GM21423 (cell line): ENCODE results near the gene P2RY13.

Experiments
- ATAC-seq: cut with Tn5 transposase; IDR thresholded peaks from one replicate; pipeline ENCODE4 v1.9.1; 2021; ENCODE audit warnings: mild to moderate bottlenecking, moderate library complexity; ENCODE audit not compliant: unreplicated experiment

P2RY13 gene

DNA sequence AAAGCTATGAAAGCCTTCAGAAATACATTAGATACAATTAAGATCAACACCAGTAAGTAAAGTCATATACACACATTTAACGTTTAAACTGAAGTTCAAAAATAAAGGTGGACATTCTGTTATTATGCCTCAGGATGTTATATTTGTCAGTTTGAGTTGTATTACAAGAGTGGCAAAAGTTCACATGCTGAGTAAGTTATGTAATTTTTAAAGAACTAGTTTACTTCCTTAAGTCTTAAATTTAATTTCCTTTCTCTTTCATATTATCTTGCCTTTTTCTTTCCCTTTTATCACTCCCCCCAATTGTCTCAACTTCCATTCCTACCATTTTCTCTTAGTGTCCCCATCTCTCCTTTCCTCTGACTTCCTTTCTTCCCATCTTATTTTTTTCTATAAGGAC, 7.8 kb downstream of the P2RY13 start:
- ATAC-seq: no peak

DNA sequence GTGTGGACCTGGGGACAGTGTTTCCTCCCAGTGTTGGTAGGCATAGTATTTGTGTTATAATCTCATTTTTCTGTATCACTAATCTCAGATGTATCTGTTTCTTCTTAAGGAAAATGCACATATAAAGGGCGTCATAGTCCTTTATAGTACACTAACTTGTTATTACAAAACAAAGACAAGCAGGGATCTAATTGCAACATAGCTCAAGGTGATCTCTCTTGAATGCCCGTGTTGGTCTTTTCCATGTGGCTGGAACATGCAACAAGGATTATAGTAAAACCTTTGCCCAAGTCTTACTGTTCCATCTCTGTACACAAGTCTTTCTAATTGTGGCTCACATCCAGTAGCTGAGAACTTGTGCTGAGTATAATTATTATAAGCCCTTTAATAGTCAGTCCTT, 9.2 kb downstream of the P2RY13 start:
- ATAC-seq: no peak

DNA sequence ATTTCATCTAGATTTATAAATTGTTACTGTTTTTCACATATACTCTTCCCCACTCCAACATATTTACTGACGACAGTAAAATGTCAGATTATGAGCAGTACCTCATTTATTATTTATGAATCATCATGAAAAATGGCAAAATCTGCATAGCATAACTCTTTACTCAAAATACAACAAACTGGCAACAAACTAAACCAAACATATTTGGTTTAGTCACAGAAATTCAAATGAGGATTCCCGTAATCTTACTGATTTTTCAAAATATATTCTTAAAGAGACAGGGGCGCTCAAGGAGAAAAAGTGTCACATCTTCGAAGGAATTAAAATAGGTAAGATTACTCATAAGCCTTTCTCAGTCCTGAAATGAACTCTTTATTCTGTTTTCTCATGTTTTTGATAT, 9.7 kb downstream of the P2RY13 start:
- ATAC-seq: no peak

DNA sequence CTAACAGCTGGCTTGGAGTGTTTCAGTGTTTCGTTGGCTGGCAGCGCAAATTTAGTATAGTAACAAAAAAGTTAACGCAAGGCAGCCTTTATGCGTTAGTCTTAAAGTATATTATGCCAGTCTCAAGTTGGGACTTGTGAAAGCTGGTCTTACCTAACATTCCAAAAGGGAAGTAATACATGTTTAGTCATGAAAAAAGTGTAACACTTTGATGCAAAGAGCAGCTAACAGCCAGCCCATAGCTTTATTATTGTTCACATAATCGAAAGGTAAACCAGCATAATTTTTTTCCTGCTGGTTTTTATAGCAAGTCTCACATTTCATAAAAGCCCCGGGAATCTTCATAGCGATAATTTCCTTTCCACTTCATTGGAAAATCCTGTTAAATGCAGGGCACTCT, 10.4 kb downstream of the P2RY13 start:
- no peak for ATAC-seq

DNA sequence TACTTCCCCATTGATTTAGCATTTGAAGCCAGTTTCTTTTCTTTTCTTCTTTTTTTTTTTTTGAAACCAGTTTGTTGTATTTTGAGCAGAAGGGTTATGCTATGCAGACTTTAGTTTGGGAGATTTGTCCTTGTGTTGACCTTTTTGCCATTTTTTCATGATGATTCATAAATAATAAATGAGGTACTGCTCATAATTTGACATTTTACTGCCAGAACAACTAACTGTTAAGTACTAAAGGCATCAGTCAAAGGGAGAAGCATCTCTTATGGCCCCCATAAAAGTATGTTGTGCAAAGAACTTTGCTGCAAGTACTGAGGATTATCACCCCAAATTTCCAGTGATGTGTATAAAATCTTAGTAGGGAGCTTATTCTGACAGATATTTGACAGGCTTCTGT, 11.0 kb downstream of the P2RY13 start:
- no peak for ATAC-seq

DNA sequence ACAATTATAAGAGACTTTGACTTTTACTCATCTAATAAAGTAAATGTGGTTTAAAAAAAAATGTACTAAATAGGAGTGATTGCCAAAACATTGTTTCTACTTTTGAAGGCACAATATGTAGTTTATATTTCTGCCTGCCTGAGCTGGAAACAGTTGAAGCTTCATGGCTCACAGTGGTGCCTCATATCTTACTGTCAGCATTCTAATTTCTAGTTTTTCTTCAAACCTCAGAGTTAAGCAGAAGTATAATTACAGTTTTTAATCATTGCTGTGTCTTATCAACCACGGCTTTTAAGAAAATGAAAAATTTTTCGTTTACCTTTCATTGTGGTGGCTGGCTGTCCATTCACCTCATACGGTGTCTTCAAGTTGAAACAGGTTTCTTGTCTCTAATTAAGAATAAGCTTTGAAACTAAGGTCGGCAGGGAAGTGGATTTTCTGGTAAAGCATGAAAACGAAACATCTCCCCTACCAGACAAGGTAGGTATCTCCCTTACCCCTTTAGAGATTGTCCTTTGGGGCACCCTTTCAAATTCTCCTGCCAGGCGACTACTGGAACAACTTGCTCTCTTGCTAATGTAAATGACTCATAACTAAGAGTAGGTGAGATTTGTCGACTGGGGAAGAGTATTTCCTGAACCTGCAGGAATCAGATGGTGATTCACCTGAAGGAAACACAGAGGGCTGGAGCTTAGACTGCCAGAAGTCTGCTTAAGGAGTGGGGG, 12.9 kb downstream of the P2RY13 start, which contains the start of gene GPR87:
Gene GPR87 (minus strand): TSS at position 554 of the 725 bp plus-strand sequence. CDS start 16,720 bp downstream, outside the sequence.
- ATAC-seq: no peak

DNA sequence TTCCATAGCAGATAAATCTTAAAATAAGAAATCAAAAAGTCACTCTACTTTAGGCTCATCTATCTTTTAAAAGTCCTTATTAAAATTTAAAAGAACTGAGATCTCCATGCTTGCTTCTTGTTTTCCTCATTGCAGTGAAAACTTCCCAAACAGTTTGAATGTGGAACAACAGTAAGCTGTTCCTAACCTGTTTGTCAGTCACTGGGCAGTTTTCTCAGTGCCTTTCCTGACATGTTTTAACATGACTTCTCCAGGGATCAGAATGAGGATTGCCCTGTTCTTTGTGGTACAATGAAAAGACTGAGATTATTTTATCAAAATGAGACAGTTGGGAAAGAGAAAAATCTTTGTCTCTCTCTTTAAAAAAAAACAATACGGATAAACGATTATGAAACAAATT, 13.5 kb downstream of the P2RY13 start:
- no peak for ATAC-seq

DNA sequence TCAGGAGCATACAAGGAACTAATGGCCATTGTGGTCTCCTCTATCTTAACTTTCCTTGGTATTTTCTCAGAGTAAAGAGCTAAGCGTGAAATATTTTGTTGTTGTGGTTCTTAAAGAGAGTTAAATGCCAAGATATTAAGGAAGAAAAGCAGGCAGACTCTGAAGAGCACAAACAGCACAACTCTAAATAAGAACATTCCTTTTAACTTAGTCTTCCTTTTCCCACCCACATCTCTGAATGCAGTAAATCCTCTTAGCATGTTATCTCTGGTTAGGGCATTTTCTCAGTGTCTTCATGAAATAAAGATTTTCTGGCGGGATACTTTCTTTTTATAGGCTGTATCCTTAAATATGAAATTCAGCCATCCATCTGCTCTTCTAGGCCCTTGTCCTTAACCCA, 14.2 kb downstream of the P2RY13 start:
- ATAC-seq: no peak

DNA sequence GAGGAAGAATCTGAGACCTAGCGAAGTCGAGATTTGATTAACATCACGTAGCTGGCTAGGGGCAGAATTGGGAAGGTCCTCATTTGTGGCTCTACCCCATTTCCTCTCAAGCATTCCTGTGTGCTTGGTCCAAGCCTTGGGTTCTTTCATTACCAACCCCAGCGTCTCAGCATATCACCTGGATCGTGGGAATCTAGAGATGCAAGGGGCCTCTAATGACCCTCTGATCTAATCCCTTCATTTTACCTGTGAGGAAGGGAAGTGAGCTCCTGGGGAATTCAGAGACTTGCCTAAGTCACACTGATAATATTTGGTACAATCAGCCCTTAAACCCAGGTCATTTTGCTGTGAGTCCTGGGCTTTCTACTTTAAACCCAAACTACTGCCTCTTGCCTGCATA, 14.8 kb downstream of the P2RY13 start:
- no peak for ATAC-seq

DNA sequence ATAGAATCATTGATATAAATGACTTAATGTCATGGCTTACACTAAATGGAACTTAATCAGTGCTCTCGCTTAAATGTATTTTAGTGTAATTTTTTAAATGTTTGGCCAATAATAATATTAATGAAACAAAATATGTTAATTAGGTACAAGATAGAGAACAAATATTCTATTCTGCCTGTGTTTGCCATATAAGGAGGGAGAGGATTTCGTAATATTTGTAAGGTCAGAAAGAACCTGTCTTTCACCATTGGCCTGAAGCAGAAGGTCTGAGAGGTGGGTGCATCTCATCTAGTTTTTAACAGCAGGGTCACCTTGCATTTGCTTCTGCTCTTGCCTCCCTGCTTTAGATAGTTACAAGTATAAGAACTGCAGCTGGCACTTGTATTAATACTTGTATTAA, 15.2 kb downstream of the P2RY13 start:
- ATAC-seq: no peak

DNA sequence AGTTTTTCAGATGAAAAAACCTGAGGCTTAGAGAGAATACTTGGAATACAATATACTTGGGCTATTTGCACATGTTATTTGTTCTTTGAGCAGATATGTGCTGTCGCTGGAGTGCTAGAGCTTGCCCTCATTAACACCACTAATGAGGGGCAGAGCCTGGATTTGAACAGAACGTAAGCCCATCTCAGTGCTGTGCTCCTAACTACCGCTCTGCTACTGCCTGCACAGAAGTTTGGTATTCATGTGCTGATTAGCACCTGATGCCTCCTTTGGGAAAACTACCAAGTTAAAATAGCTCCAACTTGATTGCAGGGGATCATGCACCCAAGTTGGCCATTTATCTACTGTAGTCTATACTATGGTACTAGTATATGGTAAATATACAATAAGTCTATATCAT, 16.4 kb downstream of the P2RY13 start:
- no peak for ATAC-seq

DNA sequence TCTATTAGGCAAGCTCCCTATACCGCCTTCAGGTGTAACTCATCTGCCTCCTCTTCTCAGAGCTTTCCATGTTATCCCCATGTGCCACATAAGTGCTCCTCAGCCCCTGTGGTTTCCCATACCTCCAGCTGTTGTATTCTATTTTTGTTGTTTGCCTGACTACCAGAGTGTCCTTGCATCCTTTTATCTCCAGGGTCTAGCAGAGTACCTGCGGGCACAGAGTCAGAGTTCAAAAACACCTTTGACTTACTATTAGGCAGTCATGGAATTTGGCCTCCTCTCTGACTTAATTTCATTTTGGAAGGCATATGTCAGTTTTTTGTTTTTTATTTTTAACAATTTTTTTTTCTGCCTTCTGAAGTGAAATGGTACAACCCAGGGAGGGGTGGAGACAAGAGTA, 19.8 kb downstream of the P2RY13 start:
- ATAC-seq: no peak

DNA sequence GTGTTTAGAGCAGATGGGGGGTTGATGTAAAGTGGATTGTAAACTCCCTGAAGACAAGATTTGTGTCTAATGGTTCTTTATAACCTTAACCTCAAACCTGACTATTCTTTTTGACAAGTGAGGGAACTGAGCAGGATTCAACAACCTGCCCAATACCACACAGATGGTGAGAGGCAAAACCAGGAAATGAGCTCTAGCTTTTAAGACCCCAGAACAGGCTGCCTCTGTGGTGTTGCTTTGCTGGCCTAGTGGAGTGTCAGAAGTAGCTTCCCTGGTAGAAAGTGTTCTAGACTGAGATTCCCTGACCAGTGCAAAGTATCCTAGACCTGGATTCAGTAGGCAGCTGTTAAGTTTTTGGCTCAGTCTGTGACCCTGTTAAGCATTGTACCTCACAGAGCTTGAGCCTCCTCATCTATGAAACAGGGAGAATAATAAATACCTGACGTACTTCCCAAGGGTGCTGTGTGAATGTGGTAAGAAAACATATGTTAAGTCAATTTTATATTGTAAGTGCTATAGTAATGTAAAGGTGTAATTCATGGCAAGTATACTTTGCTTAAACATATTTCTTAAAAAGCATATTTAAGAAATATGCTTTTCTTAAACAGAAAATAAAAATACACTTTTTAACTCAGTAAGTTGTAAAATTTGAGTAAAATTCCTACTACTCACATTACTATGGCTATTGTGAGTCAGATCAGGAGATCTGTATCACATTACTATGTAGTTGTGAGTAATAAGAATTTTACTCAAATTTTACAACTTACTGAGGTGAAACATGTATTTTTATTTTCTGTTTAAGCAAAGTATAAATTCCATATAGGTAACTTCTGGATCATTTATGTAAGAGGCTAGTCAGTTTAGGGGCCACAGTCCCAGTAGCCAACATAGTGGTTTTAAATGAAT, 21.5 kb downstream of the P2RY13 start:
- no peak for ATAC-seq

DNA sequence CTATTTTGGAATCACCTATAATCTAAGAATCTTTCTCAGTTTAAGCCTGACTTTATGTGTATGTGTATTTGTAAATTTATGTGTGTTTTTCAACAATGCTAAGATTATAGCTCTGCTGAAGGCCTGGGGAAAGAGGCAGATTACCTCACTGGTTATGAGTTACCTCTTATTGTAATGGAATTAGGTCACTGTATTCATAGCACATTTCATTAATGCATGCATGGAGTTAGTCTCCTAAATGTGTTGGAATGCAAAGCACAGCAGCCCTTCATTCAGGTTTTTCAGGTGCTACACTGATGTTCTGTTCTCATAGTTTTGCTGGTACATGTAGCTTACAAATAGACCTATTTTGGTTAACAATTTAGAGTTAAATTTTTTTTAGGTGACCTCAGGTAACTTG, 22.2 kb downstream of the P2RY13 start:
- no peak for ATAC-seq

DNA sequence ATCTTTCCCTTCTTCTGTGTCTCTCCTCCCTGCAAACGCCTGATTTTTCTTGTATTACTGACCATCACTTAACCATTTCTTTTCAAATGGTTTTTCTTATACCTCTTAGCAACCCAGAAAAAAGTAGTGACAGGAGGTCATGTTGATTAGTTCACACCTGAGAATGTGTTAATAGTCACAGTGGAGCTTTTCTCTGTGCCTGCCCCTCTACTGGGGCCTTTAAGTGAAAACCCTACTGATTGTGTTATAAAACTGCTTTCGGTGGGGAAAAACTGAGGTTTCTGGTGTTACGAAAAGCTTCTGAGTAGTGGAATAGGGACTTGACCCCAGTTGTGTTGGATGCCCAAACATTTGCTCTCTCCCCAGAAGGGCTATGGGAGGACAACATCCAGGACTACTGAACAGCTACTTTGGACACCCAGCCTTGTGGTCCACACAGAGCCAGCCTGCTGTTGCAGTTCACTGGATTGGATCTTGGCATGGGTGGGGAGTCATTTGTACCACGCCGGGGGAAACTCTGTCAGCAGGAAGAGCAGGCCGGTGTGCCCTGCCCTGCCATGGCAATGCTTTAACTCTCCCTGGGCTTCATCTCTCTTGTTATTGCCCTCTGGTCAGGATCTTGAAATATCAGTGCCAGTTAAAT, 23.1 kb downstream of the P2RY13 start:
- no peak for ATAC-seq

DNA sequence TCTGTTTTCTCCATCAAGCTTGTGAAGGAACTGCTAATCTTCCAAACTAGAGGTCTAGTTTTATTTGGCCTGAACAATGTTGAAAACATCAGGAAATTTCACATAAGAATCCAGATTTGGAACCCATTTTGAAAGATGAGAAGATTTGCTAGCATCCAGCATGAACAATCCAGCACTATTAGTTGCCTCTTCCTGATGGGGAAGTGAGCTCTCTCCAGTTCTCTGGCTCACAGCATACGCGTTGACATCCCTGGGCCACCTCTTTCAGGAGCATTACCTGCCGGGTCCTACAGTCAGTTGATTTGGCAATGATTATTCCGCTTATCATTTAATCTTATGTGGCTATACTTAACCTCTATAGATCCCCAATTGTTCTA, 23.6 kb downstream of the P2RY13 start:
- no peak for ATAC-seq

DNA sequence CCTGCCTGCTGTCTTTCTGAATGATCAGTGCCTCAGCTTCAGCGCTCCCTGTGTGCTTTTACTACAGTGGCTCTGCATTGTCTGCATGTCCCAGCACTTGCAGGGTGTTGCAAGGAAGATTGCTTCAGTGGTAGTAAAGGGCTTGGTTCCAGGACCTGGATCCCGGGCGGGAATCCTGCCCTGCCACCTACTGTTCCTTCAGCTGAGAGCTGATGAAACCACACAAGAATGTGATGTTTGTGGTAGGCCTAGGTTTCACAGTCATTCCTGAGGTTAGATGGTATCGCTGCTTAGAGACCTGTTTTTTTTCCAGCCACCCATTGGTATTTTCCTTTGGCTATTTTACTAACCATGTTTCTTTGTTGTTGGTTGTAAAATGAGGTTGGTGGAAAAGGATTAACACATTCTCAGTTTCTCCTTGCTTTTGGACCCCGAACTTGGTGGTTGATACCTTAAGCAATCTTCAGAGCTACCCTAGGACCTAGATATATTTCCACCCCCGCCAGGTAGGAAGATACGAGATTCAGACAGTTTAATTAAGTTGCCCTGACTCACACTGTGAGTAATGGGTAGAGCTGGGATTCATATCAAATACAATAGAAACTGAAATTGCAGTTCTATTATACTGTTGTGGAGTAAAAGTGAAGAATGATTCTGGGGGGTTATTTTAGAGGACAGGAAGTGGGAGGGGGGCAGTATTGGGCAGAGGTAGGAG, 24.1 kb downstream of the P2RY13 start:
- ATAC-seq: no peak

DNA sequence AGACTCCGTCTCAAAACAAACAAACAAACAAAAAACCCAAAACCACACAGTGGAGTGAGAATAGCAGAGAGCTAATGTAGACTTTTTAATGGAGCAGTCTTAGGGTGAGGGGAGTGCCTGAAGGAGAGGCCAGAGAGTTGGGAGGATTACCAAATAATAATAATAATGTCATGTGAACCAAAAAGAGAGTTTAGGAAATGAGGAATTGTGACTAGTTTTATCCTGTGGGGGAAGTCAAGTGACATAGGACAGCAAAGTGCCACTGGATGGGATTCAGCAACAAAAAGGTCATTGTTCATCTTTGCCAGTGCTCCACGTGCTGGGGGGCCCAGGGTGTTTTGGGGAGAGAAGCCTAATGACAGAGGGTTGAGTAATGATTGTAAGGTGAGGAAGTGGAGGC, 25.6 kb downstream of the P2RY13 start:
- no peak for ATAC-seq

DNA sequence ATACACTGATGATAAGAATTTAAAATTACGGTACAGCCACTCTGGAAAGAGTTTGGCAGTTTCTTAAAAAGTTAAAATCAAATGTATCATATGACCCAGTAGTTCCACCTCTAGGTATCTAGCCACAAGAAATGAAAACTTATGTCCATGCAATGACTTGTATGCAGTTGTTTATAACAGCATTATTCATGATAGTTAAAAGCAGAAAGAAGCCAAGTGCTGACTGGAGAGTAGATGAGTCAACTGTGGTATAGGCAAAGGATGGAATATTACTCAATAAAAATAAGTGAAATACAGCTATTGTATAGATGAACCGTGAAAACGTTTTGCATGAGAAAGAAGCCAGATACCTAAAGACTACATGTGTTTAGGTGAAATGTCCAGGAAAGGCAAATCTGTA, 27.6 kb downstream of the P2RY13 start:
- ATAC-seq: no peak

DNA sequence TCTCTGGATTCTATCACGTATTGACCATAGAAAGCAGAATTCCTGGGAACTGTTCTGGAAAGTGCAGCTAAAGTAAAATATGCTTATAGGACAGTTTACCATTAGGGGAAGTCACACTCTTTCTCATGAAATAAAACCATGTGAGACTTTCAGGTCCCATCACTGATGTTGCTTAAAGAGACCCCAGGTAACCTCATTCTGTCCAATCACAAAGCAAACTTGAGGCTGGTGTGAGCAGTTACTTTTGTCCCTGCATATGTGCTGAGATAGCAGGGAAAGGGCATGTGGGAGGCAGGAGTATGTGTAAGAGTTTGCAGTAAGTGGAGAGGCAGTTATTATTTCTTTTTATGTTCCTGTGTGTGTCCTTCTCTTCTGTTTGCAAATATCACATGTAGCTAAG, 28.8 kb downstream of the P2RY13 start:
- ATAC-seq: no peak

DNA sequence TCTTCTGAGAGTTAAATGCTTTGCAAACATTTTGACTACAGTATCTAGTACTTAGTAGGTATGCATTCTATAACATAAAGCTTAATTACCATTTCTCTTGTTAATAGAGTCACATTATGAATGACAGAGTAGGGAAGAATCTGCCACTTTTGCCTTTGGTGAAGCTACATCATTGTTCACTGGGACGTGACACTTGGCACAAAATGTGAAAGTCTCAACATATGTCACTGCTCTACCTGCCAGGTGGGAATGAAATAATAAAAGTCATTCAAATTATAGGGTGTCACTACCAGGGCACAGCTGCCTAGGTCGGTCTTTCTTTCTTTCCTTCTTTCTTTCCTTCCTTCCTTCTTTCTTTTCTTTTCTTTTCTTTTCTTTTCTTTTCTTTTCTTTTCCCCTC, 30.3 kb downstream of the P2RY13 start:
- no peak for ATAC-seq
